Stomach (tissue), 9 donors: ENCODE measurements around the gene CD164L2. TPM values are rescaled to one million over a fixed set of nuclear protein-coding genes. Genes with fewer than 3 reads are reported as not detected.

ENCODE experiments used
- DNase-seq, 2 donors: peaks; one replicate each; pipeline versions ENCODE4 v3.0.0 to v3.0.0-alpha.2; 2013 to 2019
- H3K27ac ChIP-seq, 5 donors: fragments of 200-600 bp in 4 of 5; sonication (generic) in 4 of 5; one replicate each; pipeline ENCODE4 v1.5.1; 2013 to 2019; ENCODE audit warnings: mild to moderate bottlenecking in 1 of 5, moderate library complexity in 1 of 5
- H3K27me3 ChIP-seq, 3 donors: fragments of 200-600 bp; sonication (generic); one replicate each; pipeline ENCODE4 v1.5.1; 2017 to 2019; ENCODE audit warnings: mixed run types in 1 of 3
- H3K36me3 ChIP-seq, 4 donors: fragments of 200-600 bp; sonication (generic); 1 replicate in 3 of 4; 2 replicates in 1 of 4; pipeline ENCODE4 v1.5.1; 2016 to 2019
- H3K4me1 ChIP-seq, 4 donors: fragments of 200-600 bp; sonication (generic); one replicate each; pipeline ENCODE4 v1.5.1; 2016 to 2019
- H3K4me3 ChIP-seq, 4 donors: fragments of 200-600 bp; sonication (generic) in 3 of 4; one replicate each; pipeline ENCODE4 v1.5.1; 2016 to 2019; ENCODE audit warnings: mild to moderate bottlenecking in 1 of 4
- H3K9me3 ChIP-seq, 4 donors: fragments of 200-600 bp; sonication (generic); one replicate each; pipeline ENCODE4 v1.5.1; 2016 to 2019
- CTCF ChIP-seq, 7 experiments: fragments of 450-650 bp in 4 of 7; fragments of 200-600 bp in 3 of 7; sonication (generic) in 3 of 7; IDR thresholded peaks; one replicate each; pipeline ENCODE4 v1.5.1; 2016 to 2019; ENCODE audit warnings: antibody characterized with exemption in 7 of 7, control low read depth in 2 of 7, mild to moderate bottlenecking in 1 of 7
- EP300 ChIP-seq: sonication (generic); formaldehyde crosslinking; IDR thresholded peaks from one replicate; pipeline ENCODE4 v1.6.1; 2017; ENCODE audit warnings: antibody characterized with exemption
- POLR2A ChIP-seq, 4 donors: fragments of 450-650 bp; IDR thresholded peaks; one replicate each; pipeline ENCODE4 v1.6.1; 2016; ENCODE audit warnings: antibody characterized with exemption in 4 of 4, control low read depth in 2 of 4, mild to moderate bottlenecking in 1 of 4, moderate library complexity in 1 of 4
- POLR2AphosphoS5 ChIP-seq, 3 donors: sonication (generic); formaldehyde crosslinking; IDR thresholded peaks; one replicate each; pipeline ENCODE4 v1.6.1; 2016; ENCODE audit warnings: antibody characterized with exemption in 3 of 3
- WGBS, 5 donors: extraction: QIAGEN DNeasy Blood & Tissue Kit in 3 of 5; methylation state at CpG; one replicate each; pipeline versions ENCODE4 v1.1.5 to v1.1.7; 2013 to 2018; 5-methylcytosine and 5-hydroxymethylcytosine counted together
- intact Hi-C: fragments of 100-400 bp; cut with DNase I; formaldehyde crosslinking; loops from one replicate; pipeline ENCODE4 v1.15.1; 2023; ENCODE audit warnings: low total_unique reads
- polyA plus RNA-seq, 3 donors: library from polyadenylated mRNA; stranded (reverse); fragments of 200-250 nt; gene quantifications; one replicate each; pipeline ENCODE4 v1.2.3, GENCODE V29; 2013
- total RNA-seq, 5 donors: library from RNA; depleted of rRNA; stranded (reverse); fragments of >200 nt; gene quantifications; one replicate each; pipeline versions ENCODE4 v1.1.0 to v1.2.3, GENCODE V29; 2014 to 2016
- donor health status: healthy with polysubstance abuse.
- donor health status: Bipolar disorder and iron deficiency.
- donor health status: healthy.

CD164L2 gene
- total and polyA plus RNA-seq, 8 donors, result 1.5 to 8.7 TPM; not detected in 6

GRCh38 chr1:27381969-27382762 lies 967 bp downstream of the CD164L2 start:
- no peak overlapping the region for H3K4me3 ChIP-seq
- H3K27ac ChIP-seq, result no peak overlapping the region
- peaks cover 0 to 17% (median 5%) of the 10 kb centered on the region in 3 donors for H3K27me3 ChIP-seq
- intact Hi-C loops, result no loop called here
- 75 to 78% (median 76%) methylated on average over 11 to 18 of the region's 18 CpGs for WGBS, 5 donors
- peaks cover 6 to 12% (median 7%) of the 10 kb centered on the region in 4 donors for H3K4me1 ChIP-seq
- H3K9me3 ChIP-seq, result no peaks in the 10 kb centered on the region
- no peak for DNase-seq
- TF ChIP-seq CTCF (IDR thresholded peaks at IDR 0.05) (no peak), POLR2AphosphoS5 (IDR thresholded peaks at IDR 0.05) (no peak), EP300 (no peak), POLR2A (IDR thresholded peaks at IDR 0.05) (no peak)
- H3K36me3 ChIP-seq, result no peaks in the 10 kb centered on the region

GRCh38 chr1:27380766-27381733 lies 2.1 kb downstream of the CD164L2 start:
- Histone ChIP-seq H3K36me3 (no peaks in the 10 kb centered on the region), H3K4me1 (peaks cover 6 to 12% (median 7%) of the 10 kb centered on the region in 4 donors), H3K4me3 (no peak overlapping the region), H3K27ac (no peak overlapping the region), H3K27me3 (peaks cover 0 to 17% (median 5%) of the 10 kb centered on the region in 3 donors), H3K9me3 (no peaks in the 10 kb centered on the region)
- DNase-seq, result peak in 1 of 2 donors; percentile 34
- intact Hi-C loops, result no loop called here
- TF ChIP-seq POLR2A (IDR thresholded peaks at IDR 0.05) (no peak), CTCF (IDR thresholded peaks at IDR 0.05) (no peak), EP300 (no peak), POLR2AphosphoS5 (IDR thresholded peaks at IDR 0.05) (no peak)
- WGBS, 5 donors, result 68 to 78% (median 73%) methylated on average over 10 to 12 of the region's 12 CpGs

- intact Hi-C loops, result no loop called here
- no peak overlapping the region for H3K4me3 ChIP-seq
- WGBS, 5 donors, result 83 to 97% (median 94%) methylated on average over 4 of the region's 4 CpGs; no CpG with 5 or more reads in 1 of the 5 donors
- peaks cover 0 to 17% (median 5%) of the 10 kb centered on the region in 3 donors for H3K27me3 ChIP-seq
- DNase-seq, result no peak
- H3K4me1 ChIP-seq, result peaks cover 6 to 12% (median 7%) of the 10 kb centered on the region in 4 donors
- TF ChIP-seq EP300 (no peak), POLR2A (IDR thresholded peaks at IDR 0.05) (no peak), POLR2AphosphoS5 (IDR thresholded peaks at IDR 0.05) (no peak), CTCF (IDR thresholded peaks at IDR 0.05) (no peak)
- H3K36me3 ChIP-seq, result no peaks in the 10 kb centered on the region
- H3K27ac ChIP-seq, result no peak overlapping the region
- no peaks in the 10 kb centered on the region for H3K9me3 ChIP-seq
Measured at GRCh38 chr1:27380224-27380623, 2.9 kb downstream of the CD164L2 start.

GRCh38 chr1:27379564-27380122 lies 3.5 kb downstream of the CD164L2 start:
- WGBS, 5 donors, result 63 to 75% (median 67%) methylated on average over 6 to 11 of the region's 11 CpGs
- Histone ChIP-seq H3K27me3 (peaks cover 0 to 17% (median 5%) of the 10 kb centered on the region in 3 donors), H3K36me3 (no peaks in the 10 kb centered on the region), H3K4me3 (no peak overlapping the region), H3K9me3 (no peaks in the 10 kb centered on the region), H3K4me1 (peaks cover 6 to 12% (median 7%) of the 10 kb centered on the region in 4 donors), H3K27ac (no peak overlapping the region)
- TF ChIP-seq POLR2A (IDR thresholded peaks at IDR 0.05) (no peak), CTCF (IDR thresholded peaks at IDR 0.05) (no peak), EP300 (no peak), POLR2AphosphoS5 (IDR thresholded peaks at IDR 0.05) (no peak)
- peak in 1 of 2 donors; percentile 45 for DNase-seq
- intact Hi-C loops, result no loop called here
